Measurements from ENCODE around the gene LRRC27.
"Not testable (repeated sequence)": the region's sequence is repeated elsewhere in the genome, so short reads cannot be mapped to it uniquely, and the experiment has no call there.

GRCh38 chr10:132352462-132353308 is 20.7 kb downstream of the LRRC27 start:
- TF ChIP-seq RFX5 (IDR thresholded peaks at IDR 0.05); POLR2A (IDR thresholded peaks at IDR 0.05; ENCODE audit: low read length); EP300 (IDR thresholded peaks at IDR 0.05); SREBF2 (IDR thresholded peaks at IDR 0.05); ZNF302 (CRISPR knock-in tag; IDR thresholded peaks at IDR 0.05); KDM1A (IDR thresholded peaks at IDR 0.05; ENCODE audit: low read depth); NR3C1 (IDR thresholded peaks at IDR 0.05); ZFP36 (IDR thresholded peaks at IDR 0.05; ENCODE audit: borderline replicate concordance, partially characterized antibody): not testable (repeated sequence)
- TF ChIP-seq CTCF (IDR thresholded peaks at IDR 0.05) (peak; percentile 69), SMC3 (IDR thresholded peaks at IDR 0.05) (peak; percentile 86)
